HepG2 (cell line): ENCODE data around the gene DAPK3. TPM values are rescaled to one million over a fixed set of nuclear protein-coding genes. Genes with fewer than 3 reads are reported as not detected.

Experiments used
- ATAC-seq: fragments of 200-7000 bp; cut with Tn5 transposase; 3 replicates; pipeline ENCODE4 v1.9.1; 2020; ENCODE audit warnings: mild to moderate bottlenecking, moderate library complexity
- BruUV-seq: library from RNA; stranded (reverse); fragments of 400-500 nt; replicated peaks from 2 replicates; lab custom pipeline; 2021; lab: Mats Ljungman, UMichigan
- CTCF ChIA-PET: fragments of 300-600 bp; formaldehyde crosslinking; extraction: SDS; loops from one replicate; lab custom pipeline; 2021; ENCODE audit warnings: low total read pairs, inconsistent platforms, low intra/inter-chr PET ratio; lab: Yijun Ruan, JAX
- POLR2A ChIA-PET: fragments of 350-600 bp; sonication (Branson Sonifier 250); formaldehyde crosslinking; loops from one replicate; lab custom pipeline; 2020; ENCODE audit warnings: antibody characterized with exemption, inconsistent platforms; lab: Yijun Ruan, JAX
- DNase-seq: peaks from one replicate; pipeline ENCODE4 v3.0.0-alpha.2; 2015; ENCODE audit warnings: low spot score
- FAIRE-seq: peaks from 3 replicates; lab custom pipeline; 2011; peaks lifted over from hg19 to GRCh38; lab: Jason Lieb, UNC
- H2AFZ ChIP-seq: one replicate; pipeline ENCODE4 v1.6.1; 2011; ENCODE audit warnings: low read length, inconsistent platforms
- H3K27ac ChIP-seq: fragments of 300-600 bp; 3 replicates; pipeline ENCODE4 v1.8.0; 2011; ENCODE audit warnings: mixed run types, mild to moderate bottlenecking, mixed read lengths, low read length, inconsistent platforms; ENCODE audit not compliant: insufficient read depth; ENCODE audit errors: extremely low read length
- H3K27me3 ChIP-seq, 2 experiments: fragments of 200-600 bp in 1 of 2; 2 replicates in 1 of 2; 3 replicates in 1 of 2; pipeline versions ENCODE4 v1.6.0 to v1.8.0; 2011; ENCODE audit warnings: low read length in 2 of 2, mild to moderate bottlenecking in 2 of 2, moderate library complexity in 2 of 2, inconsistent platforms in 1 of 2; ENCODE audit not compliant: insufficient read depth in 2 of 2, control insufficient read depth in 1 of 2
- H3K36me3 ChIP-seq, 2 experiments: fragments of 200-600 bp in 1 of 2; replicated peaks in 1 of 2; 2 replicates in 1 of 2; 3 replicates in 1 of 2; pipeline versions ENCODE4 v1.5.1 to v1.8.0; 2011; ENCODE audit warnings: low read length in 2 of 2, inconsistent platforms in 1 of 2; ENCODE audit not compliant: insufficient read depth in 2 of 2, control insufficient read depth in 1 of 2
- H3K4me1 ChIP-seq: 2 replicates; pipeline ENCODE4 v1.5.1; 2012; ENCODE audit warnings: low read length, inconsistent platforms; ENCODE audit not compliant: insufficient read depth
- H3K4me2 ChIP-seq: 2 replicates; pipeline ENCODE4 v1.6.0; 2011; ENCODE audit warnings: low read depth, low read length, inconsistent platforms
- H3K4me3 ChIP-seq, 3 experiments: fragments of 200-600 bp in 1 of 3; sonication (generic), shearing (Covaris generic) in 1 of 3; replicated peaks in 1 of 3; 2 replicates each; pipeline ENCODE4 v1.5.1; 2011 to 2016; ENCODE audit warnings: low read length in 3 of 3, inconsistent platforms in 2 of 3, low read depth in 2 of 3, mild to moderate bottlenecking in 2 of 3, control low read depth in 1 of 3, mixed read lengths in 1 of 3; ENCODE audit not compliant: insufficient read depth in 1 of 3
- H3K79me2 ChIP-seq: one replicate; pipeline ENCODE4 v1.6.1; 2011; ENCODE audit warnings: low read length, inconsistent platforms; ENCODE audit not compliant: insufficient read depth
- H3K9ac ChIP-seq: 2 replicates; pipeline ENCODE4 v1.6.0; 2011; ENCODE audit warnings: mild to moderate bottlenecking, low read depth, low read length, inconsistent platforms; ENCODE audit not compliant: insufficient read depth
- H3K9me3 ChIP-seq: 2 replicates; pipeline ENCODE4 v1.5.1; 2012; ENCODE audit warnings: mild to moderate bottlenecking, low read length
- H4K20me1 ChIP-seq: 2 replicates; pipeline ENCODE4 v1.6.0; 2011; ENCODE audit warnings: inconsistent platforms, mild to moderate bottlenecking, low read length, moderate library complexity; ENCODE audit not compliant: insufficient read depth
- AGO2 ChIP-seq: fragments of 200-400 bp; formaldehyde crosslinking; optimal IDR thresholded peaks from 2 replicates; pipeline ENCODE3; 2017; ENCODE audit warnings: mild to moderate bottlenecking, low read depth, low read length, moderate library complexity
- CREBL2 ChIP-seq: sonication (generic); formaldehyde crosslinking; IDR thresholded peaks from 2 replicates; pipeline ENCODE4 v1.8.1; 2023; ENCODE audit warnings: missing genetic modification reagents, mild to moderate bottlenecking, borderline replicate concordance
- NPAS2 ChIP-seq: sonication (generic); formaldehyde crosslinking; IDR thresholded peaks from 2 replicates; pipeline ENCODE4 v1.8.0; 2022; ENCODE audit warnings: mild to moderate bottlenecking, missing genetic modification reagents, borderline replicate concordance
- RBFOX2 ChIP-seq: fragments of 200-400 bp; formaldehyde crosslinking; IDR thresholded peaks from 2 replicates; pipeline ENCODE4 v1.6.1; 2017; ENCODE audit warnings: low read depth, mild to moderate bottlenecking, low read length
- TFE3 ChIP-seq: IDR thresholded peaks from 2 replicates; pipeline ENCODE4 v1.6.1; 2016
- ZNF543 ChIP-seq: sonication (generic); formaldehyde crosslinking; IDR thresholded peaks from 2 replicates; pipeline ENCODE4 v1.4.0; 2020; ENCODE audit warnings: mild to moderate bottlenecking, missing genetic modification reagents
- WGBS: methylation state at CpG from one replicate; pipeline ENCODE4 v1.1.6; 2017; ENCODE audit warnings: low lambda C conversion rate; 5-methylcytosine and 5-hydroxymethylcytosine counted together
- in situ Hi-C: cut with HindIII; loops from 2 replicates; pipeline ENCODE4 v1.10.0; 2017; ENCODE audit warnings: low pct_unique_long_range_greater_than_20kb; ENCODE audit not compliant: extremely low pct_ligation_motif_present
- intact Hi-C: fragments of 100-400 bp; cut with micrococcal nuclease; formaldehyde crosslinking; loops from one replicate; pipeline ENCODE4 v1.10.0; 2022; ENCODE audit not compliant: unreplicated experiment
- polyA plus RNA-seq, 8 experiments: library from polyadenylated mRNA; depleted of rRNA in 3 of 8; stranded (reverse) in 7 of 8; unstranded in 1 of 8; fragments of >200 nt; fragmentation: Illumina TruSeq in 4 of 8; extraction: Trizol in 4 of 8; gene quantifications; 2 replicates each; pipeline versions ENCODE4 v1.2.1 to v1.2.3, GENCODE V29; 2011 to 2016; ENCODE audit warnings: low read depth in 4 of 8, missing spikeins in 1 of 8, mixed read lengths in 1 of 8; ENCODE audit not compliant: insufficient read depth in 1 of 8
- total RNA-seq, 5 experiments: library from RNA; depleted of rRNA; stranded (reverse); fragments of >200 nt; fragmentation: Illumina TruSeq; extraction: Trizol; gene quantifications; 2 replicates each; pipeline ENCODE4 v1.2.3, GENCODE V29; 2016; ENCODE audit warnings: low read depth in 1 of 5

Gene DAPK3
- total and polyA plus RNA-seq, 2 of the 13 experiments (the other 11 are each of a cell fraction or from before 2014, with no cell fraction given): 30.5 to 37.3 TPM

- H3K27ac ChIP-seq: no peak overlapping the region
- POLR2A ChIA-PET: no interaction called here
Observed at GRCh38 chr19:4015705-4016402, 45.0 kb upstream of the DAPK3 start.

More at GRCh38 chr19:4015705-4016402, 45.0 kb upstream of the DAPK3 start:
- Histone ChIP-seq H4K20me1 (0 out of 2 replicates have a peak, but pooled peaks cover 5% of the 10 kb centered on the region), H3K36me3 (peaks cover 22 to 29% of the 10 kb centered on the region in 2 experiments; a peak in 4 of 5 replicates), H3K9me3 (no peaks in the 10 kb centered on the region), H3K27me3 (no peaks in the 10 kb centered on the region), H3K4me1 (no peaks in the 10 kb centered on the region), H3K4me3 (no peak overlapping the region), H3K9ac (no peak overlapping the region), H2AFZ (no peak overlapping the region), H3K4me2 (no peak overlapping the region), H3K79me2 (peaks cover 11% of the 10 kb centered on the region)
- intact Hi-C loops (no loop called here), in situ Hi-C loops (no loop called here)
- CTCF ChIA-PET: no interaction called here
- DNase-seq: no peak
- TF ChIP-seq AGO2 (peak; percentile 29), NPAS2 (CRISPR knock-in tag) (no peak), TFE3 (CRISPR knock-in tag) (no peak), RBFOX2 (peak; percentile 32; the same call in 1 of the 2 replicates), CREBL2 (CRISPR knock-in tag) (no peak), ZNF543 (CRISPR knock-in tag) (no peak)
- ATAC-seq: no peak
- no peak for FAIRE-seq
- 96% methylated on average over 26 of the region's 37 CpGs for WGBS
- BruUV-seq: no TSS peak
